Measurements from ENCODE around the gene CBLN3. TPM values are rescaled to one million over a fixed set of nuclear protein-coding genes. Genes with fewer than 3 reads are reported as not detected.

The CBLN3 gene
- total and polyA plus RNA-seq, 9 of the 15 experiments (the other 6 are each of a cell fraction or from before 2014, with no cell fraction given) = 0.05 to 0.59 (median 0.26) TPM; not detected in 1

- TF ChIP-seq CLOCK (CRISPR knock-in tag; IDR thresholded peaks at IDR 0.05; ENCODE audit: borderline replicate concordance) = no peak
- TF ChIP-seq GABPB1 (CRISPR knock-in tag; IDR thresholded peaks at IDR 0.05) = no peak
- no peak for TF ChIP-seq ELF1 (tag; IDR thresholded peaks at IDR 0.05)
- no peak for TF ChIP-seq TAF9B (IDR thresholded peaks at IDR 0.05; ENCODE audit: partially characterized antibody)
- no peak for TF ChIP-seq ELK1 (CRISPR knock-in tag; IDR thresholded peaks at IDR 0.05)
Observed at GRCh38 chr14:24430143-24430681, 744 bp upstream of the CBLN3 start (continued).
